ES-I3 (cell line): ENCODE measurements around the gene RASGRP1.

ENCODE experiments used
- H3K36me3 ChIP-seq: 2 replicates; pipeline ENCODE4 v1.6.1; 2013; ENCODE audit warnings: mild to moderate bottlenecking, low read length, control low read depth, moderate library complexity; ENCODE audit not compliant: insufficient read depth
- H3K4me1 ChIP-seq: 2 replicates; pipeline ENCODE4 v1.6.1; 2013; ENCODE audit warnings: mild to moderate bottlenecking, control low read depth, low read length; ENCODE audit not compliant: insufficient read depth
- H3K9ac ChIP-seq: 2 replicates; pipeline ENCODE4 v1.6.1; 2013; ENCODE audit warnings: low read depth, mild to moderate bottlenecking, low read length, moderate library complexity
- H3K9me3 ChIP-seq: 2 replicates; pipeline ENCODE4 v1.6.1; 2013; ENCODE audit warnings: mild to moderate bottlenecking, low read length, moderate library complexity; ENCODE audit not compliant: control insufficient read depth, insufficient read depth

Gene RASGRP1

DNA sequence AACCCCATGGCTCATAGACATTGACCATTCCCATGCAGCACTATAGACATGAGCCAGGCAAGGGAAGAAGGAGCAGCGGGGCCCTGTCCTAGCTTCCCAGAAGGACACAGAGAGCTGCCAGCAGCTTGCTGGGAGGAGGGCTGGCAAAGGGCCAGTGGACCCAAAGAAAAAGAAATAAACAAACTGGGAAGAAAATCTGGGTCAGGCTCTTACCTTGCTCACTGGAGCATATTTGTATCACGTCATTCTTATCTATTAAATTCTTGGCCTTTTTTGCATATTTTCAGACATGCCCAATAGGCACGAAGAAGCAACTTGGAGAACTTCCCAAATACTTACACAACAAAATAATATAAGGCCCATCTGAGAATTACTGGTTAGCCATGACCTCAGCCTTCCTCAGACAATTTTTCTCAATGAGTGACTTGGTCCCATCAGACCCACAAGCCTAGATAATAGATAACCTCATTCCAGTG lies 28.4 kb downstream of the RASGRP1 start:
- Histone ChIP-seq H3K9me3 (no peaks in the 10 kb centered on the region), H3K9ac (no peak overlapping the region), H3K36me3 (no peaks in the 10 kb centered on the region), H3K4me1 (no peaks in the 10 kb centered on the region)

DNA sequence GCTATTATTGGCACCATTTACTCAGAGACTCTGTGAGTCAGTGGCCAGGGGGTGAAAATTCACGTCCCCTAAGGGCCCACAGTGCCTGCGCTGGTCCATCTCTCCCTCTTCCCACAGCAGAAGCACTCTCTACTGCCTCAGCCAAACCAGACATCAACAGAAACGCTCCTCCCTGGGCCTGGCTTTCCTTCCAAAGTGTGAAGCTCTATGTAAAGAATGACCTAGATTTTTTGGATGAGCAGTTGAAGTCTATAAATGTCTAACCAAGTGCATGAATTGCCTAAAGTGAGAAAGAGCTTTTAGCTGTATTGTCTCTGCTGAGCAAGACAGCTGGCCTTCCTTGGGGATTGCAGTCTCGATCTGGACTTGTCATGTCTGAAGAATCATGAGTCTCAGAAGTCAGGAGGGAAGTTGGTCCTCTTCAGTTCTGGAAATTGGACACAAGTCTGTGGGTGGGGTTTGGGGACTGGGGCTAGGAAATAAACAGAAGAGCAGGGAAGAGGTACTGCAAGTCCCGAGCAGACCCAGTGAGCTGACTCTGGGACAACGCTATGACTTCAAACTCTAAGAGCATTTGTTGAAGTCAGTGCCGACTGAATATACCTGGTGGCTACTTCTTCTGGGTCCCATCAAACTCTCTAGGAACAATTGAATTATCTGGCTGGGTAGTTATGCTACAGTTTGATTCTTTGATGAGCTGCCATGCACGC lies 29.0 kb downstream of the RASGRP1 start:
- H3K9me3 ChIP-seq, result no peaks in the 10 kb centered on the region
- no peak overlapping the region for H3K9ac ChIP-seq
- no peaks in the 10 kb centered on the region for H3K4me1 ChIP-seq
- no peaks in the 10 kb centered on the region for H3K36me3 ChIP-seq

DNA sequence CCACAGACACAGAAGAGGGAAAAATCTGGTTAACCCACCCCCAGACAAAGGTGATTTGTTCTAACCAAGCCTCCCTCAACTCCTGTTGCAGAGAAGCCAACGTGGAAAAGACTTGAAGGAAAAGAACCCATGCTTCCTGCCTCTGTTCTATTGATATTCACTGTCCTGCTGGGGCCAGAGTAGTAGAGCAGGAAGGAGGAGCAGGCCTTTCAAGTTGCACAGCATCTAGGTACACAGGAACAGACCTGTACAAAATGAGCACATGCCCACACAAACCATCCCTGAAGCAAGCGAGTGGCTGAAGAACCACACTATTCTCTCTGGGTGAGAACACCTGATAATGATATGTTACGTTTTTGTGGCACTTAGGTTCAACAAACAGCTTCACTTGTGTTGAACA lies 29.9 kb downstream of the RASGRP1 start:
- Histone ChIP-seq H3K4me1 (no peaks in the 10 kb centered on the region), H3K9me3 (no peaks in the 10 kb centered on the region), H3K9ac (no peak overlapping the region), H3K36me3 (no peaks in the 10 kb centered on the region)

DNA sequence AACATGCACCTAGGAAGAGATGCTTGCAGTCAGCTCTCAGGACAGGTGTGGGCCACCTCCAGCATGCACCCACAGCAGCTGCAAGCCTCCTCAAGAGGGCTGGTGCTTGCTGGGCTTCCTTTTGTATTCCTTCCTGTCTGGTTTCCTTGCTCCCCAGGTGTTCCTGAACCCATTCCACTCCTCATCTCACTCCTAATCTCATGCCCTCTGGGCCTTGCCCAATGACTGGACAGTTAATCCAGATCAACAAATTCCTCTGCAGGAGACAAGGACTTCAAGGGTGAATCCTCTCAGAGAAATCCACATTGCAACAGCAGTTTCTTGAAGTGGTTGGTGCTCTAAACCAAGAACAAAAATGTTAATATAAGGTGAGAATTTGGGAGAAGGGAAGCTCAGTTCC lies 30.7 kb downstream of the RASGRP1 start:
- Histone ChIP-seq H3K9me3 (no peaks in the 10 kb centered on the region), H3K4me1 (no peaks in the 10 kb centered on the region), H3K9ac (no peak overlapping the region), H3K36me3 (no peaks in the 10 kb centered on the region)

DNA sequence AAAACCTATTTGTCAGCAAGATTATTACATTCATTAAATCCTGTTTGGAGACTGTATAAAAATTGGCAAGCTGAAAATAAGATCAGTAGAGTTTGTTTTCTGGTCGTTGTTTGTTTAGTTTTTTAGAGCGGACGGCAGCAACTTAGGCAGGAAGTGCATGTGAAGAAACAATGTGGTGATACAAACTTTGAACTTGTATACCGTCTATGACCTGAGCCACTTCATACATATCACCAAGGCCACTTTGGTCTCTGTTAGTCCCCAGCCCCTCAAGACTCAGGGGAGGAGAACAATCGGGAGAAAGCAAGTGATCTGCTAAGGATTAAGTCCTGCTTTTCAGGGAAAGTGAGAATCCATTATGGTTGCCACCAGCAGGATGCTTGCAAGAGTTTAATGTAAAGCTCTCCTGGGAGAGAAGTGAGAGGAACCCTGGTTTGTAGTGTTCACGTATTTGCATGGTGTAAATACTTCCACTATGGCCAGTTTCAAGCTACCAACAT lies 31.1 kb downstream of the RASGRP1 start:
- Histone ChIP-seq H3K9me3 (no peaks in the 10 kb centered on the region), H3K36me3 (no peaks in the 10 kb centered on the region), H3K9ac (no peak overlapping the region), H3K4me1 (no peaks in the 10 kb centered on the region)

DNA sequence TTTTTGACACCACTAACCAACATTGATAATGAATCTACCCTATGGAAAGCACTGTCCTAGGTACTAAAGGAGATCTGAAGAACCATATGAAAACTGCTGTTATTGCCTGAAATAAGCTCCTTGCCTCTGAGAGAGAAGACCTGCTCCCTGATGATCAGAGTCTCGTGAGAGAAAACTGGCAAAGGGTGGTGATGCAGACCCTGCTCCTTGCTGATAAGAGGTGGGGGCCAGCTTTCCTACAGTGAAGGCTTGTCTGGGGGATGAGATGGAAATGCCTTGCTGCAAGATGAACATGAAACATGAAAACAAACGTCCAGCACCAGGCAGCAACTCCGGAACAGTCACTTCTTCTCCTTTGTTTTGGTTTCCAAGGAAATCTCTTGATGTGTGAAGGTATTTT lies 31.9 kb downstream of the RASGRP1 start:
- H3K9ac ChIP-seq, result no peak overlapping the region

DNA sequence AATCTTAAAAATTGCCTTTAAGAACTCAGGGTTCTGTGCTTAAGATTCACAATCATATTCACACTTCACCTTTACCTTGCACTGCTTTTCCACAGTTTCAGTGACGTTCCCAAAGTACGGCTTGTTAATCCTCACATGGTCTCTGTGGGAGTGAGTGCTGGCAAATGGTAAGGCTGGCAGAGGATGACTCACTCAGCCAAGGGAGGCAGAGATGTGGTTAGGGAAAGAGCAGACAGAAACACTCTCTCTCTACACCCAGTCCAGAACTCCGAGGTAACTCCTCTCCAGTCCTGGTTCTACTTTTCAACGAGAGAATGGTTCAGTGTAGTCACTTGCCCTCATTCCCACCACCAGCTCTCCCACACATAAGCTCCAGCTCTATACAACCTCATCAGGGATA lies 33.1 kb downstream of the RASGRP1 start:
- H3K36me3 ChIP-seq, result no peaks in the 10 kb centered on the region
- no peaks in the 10 kb centered on the region for H3K9me3 ChIP-seq
- no peak overlapping the region for H3K9ac ChIP-seq
- H3K4me1 ChIP-seq, result no peaks in the 10 kb centered on the region

More for the DNA sequence above, 31.9 kb downstream of the RASGRP1 start:
- Histone ChIP-seq H3K4me1 (no peaks in the 10 kb centered on the region), H3K36me3 (no peaks in the 10 kb centered on the region), H3K9me3 (no peaks in the 10 kb centered on the region)

DNA sequence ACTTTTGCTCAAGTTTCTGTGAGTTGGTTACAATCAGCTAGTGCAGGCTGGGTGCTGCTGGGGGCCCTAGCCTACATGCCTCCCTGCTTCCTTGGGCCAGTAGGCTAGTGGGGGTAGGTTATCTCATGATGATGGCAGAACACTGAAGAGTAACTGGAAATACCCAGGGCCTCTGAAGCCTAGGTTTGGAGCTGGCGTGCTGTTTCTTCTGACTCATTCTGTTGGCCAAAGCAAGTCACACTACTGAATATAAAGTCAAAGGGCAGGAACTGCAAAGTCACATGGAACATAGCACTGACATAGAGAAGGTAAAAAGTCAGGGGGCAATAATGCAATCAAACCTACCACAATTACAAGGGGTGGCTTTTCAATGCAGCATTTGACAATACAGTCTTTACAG lies 34.5 kb downstream of the RASGRP1 start:
- Histone ChIP-seq H3K9ac (no peak overlapping the region), H3K9me3 (no peaks in the 10 kb centered on the region), H3K36me3 (no peaks in the 10 kb centered on the region), H3K4me1 (no peaks in the 10 kb centered on the region)

DNA sequence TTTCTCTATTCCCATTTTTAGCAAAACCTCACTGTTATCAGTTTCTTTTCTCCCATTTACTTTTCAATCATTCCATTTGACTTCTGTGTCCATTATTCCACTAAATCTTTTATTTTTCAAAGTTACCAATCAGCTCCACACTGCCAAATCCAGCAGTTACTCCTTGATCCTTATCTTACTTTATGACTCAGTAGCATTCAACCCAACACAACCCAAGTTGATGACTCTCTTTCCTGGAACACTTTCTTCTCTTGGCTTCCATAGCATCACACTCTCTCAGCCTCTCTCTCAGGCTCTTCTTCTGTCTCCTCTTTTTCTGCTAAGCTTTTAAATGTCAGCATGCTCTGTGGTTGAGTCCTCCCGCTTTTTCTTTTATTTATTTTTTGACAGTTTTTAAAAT lies 36.3 kb downstream of the RASGRP1 start:
- Histone ChIP-seq H3K36me3 (no peaks in the 10 kb centered on the region), H3K9me3 (no peaks in the 10 kb centered on the region), H3K4me1 (no peaks in the 10 kb centered on the region), H3K9ac (no peak overlapping the region)

DNA sequence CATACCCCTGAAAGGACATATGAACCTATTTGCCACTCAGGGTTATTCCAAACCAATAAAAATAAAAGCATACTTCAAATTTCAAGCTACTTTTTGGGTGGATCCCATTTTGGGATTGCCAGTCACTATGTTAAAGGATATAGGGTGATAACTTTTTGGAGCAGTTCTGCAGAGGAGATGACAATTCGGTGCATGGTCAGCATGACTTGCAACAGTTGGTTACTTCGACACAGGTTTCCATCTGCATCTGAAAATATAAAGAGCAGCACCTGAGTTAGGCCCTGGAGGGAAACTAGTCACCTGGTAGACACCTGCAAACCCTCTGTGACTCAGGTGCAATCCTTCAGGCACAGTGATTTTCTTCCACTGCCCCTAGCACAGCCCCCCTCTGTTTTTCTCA lies 38.5 kb downstream of the RASGRP1 start:
- H3K36me3 ChIP-seq, result no peaks in the 10 kb centered on the region
- H3K9me3 ChIP-seq, result no peaks in the 10 kb centered on the region
- no peak overlapping the region for H3K9ac ChIP-seq
- no peaks in the 10 kb centered on the region for H3K4me1 ChIP-seq

DNA sequence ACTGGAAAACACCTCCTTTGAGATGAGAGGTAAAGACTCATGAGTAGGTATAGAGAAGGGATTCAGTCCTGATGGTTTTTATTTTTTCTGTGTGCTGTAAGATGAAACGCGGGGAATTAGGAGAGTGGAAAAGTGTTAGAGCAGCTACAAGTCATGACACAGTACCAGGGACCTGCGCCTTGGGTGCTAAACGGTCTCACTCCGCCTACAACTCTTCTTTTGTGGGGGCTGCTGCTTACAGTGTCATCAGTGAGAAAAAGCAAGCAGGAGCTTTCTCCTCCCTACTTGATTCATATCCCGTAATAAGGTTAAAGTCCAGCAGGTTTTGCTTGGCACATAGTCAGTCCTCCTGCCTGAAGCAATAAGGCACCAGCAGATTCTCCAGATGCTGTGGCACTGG lies 39.1 kb downstream of the RASGRP1 start:
- Histone ChIP-seq H3K36me3 (no peaks in the 10 kb centered on the region), H3K9ac (no peak overlapping the region), H3K4me1 (no peaks in the 10 kb centered on the region), H3K9me3 (no peaks in the 10 kb centered on the region)

DNA sequence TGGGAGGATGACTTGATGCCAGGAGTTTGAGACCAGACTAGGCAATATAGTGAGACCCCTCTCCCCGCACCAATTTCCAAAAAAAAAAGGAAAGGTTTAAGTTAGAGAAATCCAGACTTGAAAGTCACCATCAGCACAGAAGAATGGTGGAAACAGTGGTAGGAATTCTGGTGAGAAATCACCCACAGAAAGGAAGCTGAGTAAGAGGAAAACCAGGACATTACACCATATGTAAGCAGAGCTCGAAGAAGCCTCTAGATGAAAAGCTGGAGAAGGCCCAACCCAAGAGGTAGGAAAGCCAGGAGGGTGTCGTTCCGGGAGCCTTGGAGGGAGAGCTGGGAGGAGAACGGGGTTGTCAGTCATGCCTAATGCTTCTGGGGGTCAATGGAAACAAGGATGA lies 40.5 kb downstream of the RASGRP1 start:
- no peaks in the 10 kb centered on the region for H3K9me3 ChIP-seq
- H3K9ac ChIP-seq, result no peak overlapping the region
- no peaks in the 10 kb centered on the region for H3K36me3 ChIP-seq
- H3K4me1 ChIP-seq, result no peaks in the 10 kb centered on the region

DNA sequence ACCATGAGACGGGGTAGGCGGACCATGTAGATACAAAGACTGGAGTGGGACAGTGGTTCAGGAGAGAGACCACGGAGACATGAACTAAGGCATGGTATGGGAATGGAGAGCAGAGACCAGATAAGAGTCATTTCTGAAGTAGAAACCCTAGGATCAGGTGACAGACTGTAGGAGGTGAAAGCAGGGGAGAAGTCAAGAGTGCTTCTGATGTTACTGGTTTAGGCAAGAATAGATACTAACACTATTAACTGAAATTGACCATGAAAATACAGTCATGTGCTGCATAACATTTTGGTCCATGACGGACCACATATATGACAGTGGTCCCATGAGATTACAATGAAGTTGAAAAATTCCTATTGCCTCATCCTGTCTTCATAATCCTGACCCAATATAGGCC lies 41.7 kb downstream of the RASGRP1 start:
- Histone ChIP-seq H3K36me3 (no peaks in the 10 kb centered on the region), H3K9ac (no peak overlapping the region), H3K4me1 (no peaks in the 10 kb centered on the region), H3K9me3 (no peaks in the 10 kb centered on the region)

DNA sequence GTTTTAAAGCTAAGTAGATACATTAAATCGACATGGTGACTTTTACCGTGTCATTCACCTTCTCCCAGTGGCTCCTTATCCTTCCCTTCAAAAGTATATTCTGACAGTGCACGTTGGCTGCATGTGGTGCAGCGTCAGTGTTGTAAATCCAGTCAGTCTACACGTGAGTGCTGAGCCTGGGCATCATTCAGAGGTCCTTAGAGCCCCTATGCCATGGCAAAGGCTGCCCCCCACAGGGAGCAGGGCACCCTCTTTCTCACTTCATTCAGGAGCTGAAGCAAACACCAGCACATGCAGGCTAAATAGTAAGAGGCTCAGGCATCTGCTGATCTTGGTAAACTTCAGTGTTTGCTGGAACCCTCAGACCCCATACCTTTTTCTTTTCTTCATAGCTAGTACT lies 43.3 kb downstream of the RASGRP1 start:
- no peaks in the 10 kb centered on the region for H3K4me1 ChIP-seq
- no peak overlapping the region for H3K9ac ChIP-seq
- no peaks in the 10 kb centered on the region for H3K36me3 ChIP-seq
- H3K9me3 ChIP-seq, result no peaks in the 10 kb centered on the region

DNA sequence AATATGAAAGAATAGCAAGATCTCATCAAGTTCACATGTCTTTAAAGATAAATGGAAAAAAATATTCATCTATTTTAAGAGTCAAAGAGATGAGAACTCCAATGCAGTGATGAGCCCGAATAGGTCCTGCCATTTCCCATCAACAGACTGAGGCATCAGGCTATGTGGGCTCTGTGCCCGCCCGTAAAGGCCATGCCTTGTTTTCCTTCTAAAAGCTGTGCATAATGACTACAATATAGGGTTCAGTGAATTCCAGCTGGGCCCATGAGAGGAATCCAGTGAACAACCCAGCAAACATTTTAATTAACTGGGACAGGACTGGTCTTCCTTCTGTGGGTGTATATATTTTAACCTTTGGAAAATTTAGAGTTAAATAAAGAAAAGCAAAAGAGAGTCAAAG lies 44.6 kb downstream of the RASGRP1 start:
- no peak overlapping the region for H3K9ac ChIP-seq
- H3K36me3 ChIP-seq, result no peaks in the 10 kb centered on the region
- 0 out of 2 replicates have a peak, but pooled peaks cover 1% of the 10 kb centered on the region for H3K4me1 ChIP-seq
- H3K9me3 ChIP-seq, result no peaks in the 10 kb centered on the region
